ENCODE results near the gene ALPK3.

GRCh38 chr15:84835661-84836337, 18.6 kb downstream of the ALPK3 start:
- no peak for TF ChIP-seq CTCF (IDR thresholded peaks at IDR 0.05)
- TF ChIP-seq POLR2A (IDR thresholded peaks at IDR 0.05): no peak

Data from Peyer's patch (tissue), 4 donors.